HG03135 (cell line): ENCODE data around the gene ATP9A.

ENCODE experiments used
- ATAC-seq: cut with Tn5 transposase; IDR thresholded peaks from one replicate; pipeline ENCODE4 v1.9.1; 2021; ENCODE audit warnings: mild to moderate bottlenecking, moderate library complexity; ENCODE audit not compliant: unreplicated experiment

Gene ATP9A

DNA sequence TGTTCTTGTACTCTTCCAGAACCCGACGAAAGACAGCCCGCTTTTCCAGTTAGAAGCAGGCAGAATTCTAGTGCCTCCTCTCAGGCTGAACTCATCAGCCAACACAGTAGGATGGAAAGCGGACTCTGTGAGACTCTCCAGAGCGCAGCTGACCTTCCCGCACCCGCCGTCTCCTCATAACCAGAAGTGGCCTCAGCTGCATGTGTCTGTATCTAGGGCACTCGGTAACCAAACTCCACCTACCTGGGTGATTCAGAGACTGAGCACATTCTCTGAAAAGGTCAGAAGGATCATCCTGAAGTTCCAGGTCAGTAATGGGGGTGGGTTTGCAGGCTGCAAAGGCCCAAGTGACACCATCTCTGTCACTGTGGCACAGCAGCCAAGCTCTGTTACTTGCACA lies 158.9 kb downstream of the ATP9A start:
- ATAC-seq = no peak

DNA sequence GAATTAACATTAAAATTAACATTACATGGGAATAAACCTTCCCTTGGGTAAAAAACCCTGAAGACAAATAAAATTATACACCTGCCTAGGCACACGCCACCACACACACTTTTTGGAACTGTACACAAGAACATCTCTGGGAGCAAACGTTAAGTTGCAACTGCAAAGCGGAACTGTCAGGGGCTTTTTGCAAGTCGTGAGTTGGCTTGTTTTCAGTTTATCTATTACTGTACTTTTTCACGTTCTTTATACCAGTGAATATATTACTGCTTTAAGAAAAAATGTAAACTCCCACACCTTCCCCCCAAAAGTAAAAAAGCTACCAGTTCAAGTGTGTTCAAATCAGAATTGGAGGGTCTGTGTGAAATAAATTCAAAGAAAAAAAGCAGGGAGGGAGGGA lies 160.1 kb downstream of the ATP9A start:
- no peak for ATAC-seq

DNA sequence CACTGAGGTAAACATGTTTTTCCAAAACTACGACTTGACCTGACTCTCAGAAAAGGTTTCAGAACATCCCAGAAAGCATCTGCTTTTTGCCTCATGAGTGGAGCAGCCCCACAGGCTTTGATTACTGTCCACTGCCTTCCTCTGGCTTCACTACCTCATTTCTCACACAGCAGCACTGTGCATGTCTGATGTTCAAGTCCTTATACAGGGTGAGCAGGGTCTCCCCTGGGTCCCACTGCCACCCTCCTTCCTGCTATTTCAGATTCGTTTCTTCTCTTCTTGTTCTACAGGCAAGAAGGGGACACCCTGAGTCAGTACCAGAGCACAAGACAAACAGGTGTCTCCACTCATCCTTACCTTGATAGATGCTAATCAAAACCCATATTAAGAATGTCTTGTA lies 161.0 kb downstream of the ATP9A start:
- no peak for ATAC-seq

DNA sequence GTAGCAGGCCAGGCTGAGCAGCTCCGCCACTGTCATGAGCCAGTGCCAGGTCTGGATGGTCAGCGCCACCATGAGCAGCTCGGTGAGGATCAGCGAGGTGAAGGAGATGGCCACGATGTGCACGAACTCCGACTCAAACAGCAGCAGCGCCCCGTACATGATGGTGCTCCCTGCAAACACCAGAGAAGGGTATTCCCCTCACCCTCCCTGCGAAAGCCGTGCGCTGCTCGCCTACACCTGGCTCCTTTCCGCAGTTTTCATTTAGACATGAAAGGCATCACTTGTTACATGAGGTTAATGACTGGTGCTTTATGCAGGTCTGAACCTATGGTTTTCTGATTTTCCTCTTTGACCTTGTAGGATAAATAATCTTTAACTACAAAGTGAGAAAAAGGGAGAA lies 163.3 kb downstream of the ATP9A start:
- no peak for ATAC-seq

DNA sequence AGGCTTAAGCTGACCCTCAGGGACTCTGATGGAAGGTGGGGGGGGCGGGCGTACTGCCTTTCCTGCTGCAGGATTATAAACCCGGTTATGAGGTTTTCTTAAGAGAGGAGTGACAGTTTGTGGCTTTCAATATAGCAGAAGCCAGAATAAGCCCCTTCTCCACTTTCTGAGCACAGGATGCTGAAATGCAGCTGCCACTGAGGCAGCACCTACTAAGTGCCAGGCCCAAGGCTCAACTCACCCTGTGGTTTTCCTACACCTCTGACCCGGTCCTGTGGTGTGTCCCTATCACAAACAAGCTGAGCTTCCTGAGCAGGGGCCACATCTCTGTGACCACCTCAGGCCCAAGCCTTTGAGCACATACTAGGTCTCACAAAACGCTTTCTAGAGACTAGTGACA lies 166.1 kb downstream of the ATP9A start:
- no peak for ATAC-seq

DNA sequence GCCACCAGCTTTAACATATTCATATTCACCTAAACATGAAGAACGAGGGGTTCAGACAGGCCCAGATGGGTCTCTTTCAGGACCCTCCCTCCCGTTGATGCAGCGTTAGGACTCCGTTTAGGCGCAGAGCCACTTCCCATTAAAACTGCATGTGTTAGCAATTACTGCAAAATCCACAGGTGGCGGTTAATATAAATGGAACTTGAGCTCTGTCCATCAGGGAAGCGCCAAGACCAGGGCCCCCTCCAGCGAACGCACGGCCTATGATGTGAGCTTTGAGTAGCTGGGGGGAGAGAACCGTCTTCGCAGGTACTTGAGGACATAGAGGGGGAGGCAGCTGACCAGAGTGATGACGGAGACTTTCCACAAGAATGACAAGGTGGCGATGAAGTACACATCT lies 167.2 kb downstream of the ATP9A start:
- no peak for ATAC-seq

DNA sequence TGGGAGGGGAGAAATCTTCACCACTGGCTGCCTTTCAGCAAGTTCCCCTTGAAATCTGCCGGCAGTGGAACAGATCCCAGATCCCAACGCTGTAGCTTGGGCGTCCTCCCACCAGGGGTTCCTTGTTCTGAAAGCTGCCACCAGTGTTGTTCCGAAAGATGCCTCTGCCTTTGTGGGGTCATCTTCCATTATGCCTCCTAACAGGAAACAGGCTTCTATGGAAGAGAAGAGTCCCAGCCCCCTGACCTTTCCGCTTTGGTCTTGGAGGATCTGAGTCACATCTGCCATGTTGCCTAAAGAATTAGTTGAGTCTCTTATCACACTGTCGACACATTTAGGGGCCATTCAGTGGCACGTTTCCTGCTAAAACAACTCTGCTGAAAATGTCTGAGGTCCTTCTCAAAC lies 168.2 kb downstream of the ATP9A start:
- no peak for ATAC-seq

DNA sequence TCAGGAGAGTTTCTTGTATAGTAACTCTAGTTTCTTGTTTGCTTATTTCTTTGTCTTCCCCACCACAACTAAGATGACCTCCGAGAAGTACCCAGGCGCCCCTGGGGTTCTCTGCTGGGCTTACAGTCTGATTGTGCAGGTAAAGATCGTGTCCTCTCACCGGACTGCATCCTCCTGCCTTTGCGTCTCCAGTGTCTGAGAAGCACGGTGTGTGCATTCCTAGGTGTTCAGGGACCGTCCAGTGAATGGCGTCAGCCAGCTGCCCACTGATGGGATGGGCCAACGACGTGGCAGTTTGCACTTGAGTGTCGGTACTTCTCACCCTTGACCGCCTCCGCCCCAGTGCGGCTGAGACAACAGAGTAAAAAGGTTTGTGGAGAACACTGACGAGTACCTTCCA lies 169.6 kb downstream of the ATP9A start:
- ATAC-seq = no peak

DNA sequence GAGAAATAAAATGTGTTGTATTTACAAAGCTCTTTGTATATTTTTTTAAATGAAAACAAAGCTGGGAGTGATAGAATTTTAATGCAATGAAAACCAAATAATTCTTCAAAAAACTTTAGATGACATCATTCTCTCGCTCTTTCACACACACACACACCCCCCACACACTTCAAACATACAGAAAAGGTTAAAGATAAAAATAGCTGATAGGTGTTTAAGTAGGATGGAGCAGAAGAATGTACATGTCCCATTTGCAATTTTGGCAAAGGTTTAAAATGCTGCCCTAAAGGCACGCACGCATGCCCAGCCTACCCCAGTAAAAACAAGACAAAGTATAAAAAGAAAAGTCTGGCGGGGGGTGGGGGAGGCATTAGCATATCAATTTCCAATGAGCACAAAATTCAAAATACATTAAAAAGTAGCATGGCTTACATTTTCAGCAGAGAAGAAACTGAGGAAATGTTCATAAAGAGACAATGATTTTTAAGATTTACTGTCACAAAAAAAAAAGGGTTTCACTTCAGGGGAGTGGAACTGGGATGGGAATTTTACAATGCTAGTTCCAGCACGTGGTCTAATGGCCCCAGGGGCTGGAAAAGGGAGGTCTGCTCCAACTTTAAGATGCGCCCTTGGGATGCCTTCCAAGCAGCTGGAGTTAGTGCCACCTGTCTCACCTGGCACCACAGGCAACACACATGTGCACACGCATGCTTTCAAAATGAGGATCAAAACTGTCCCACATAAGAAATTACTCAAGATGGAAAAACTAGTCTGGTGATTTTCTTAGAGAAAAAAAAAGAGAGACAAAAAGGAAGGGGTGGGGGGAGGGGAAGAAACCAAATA lies 170.6 kb downstream of the ATP9A start:
- ATAC-seq = no peak

DNA sequence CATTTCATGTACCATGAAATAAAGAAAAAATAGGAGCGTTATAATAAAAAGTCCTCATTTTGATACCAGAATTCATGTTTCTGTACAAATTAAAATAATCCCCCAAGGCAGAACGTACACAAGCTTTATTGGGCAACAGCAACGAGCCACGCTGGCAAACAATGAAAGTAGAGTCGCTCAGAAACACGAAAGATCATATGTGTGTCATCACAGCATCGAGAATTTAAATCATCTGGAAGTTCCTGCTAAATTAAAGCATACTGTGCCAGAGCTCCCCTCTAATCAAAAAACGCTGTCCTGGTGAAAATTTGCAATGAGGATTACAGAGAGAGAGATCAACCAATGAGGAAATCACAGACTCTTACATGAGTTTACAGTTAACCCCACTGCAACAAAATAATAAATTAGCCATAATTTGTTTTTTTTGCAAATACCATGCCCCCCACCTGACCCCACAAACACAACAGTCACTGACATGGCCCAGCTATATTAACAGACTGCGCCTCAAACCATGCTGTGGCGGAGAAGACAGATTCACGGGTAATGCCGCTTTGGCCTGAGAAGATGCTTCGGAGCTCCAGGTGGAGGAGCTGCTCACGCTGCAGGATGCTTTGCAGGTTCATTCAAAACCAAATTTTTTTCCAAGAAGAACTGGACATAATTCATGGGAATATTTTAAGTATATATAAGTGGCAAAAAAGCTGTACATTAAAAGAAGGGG lies 171.4 kb downstream of the ATP9A start:
- no peak for ATAC-seq

DNA sequence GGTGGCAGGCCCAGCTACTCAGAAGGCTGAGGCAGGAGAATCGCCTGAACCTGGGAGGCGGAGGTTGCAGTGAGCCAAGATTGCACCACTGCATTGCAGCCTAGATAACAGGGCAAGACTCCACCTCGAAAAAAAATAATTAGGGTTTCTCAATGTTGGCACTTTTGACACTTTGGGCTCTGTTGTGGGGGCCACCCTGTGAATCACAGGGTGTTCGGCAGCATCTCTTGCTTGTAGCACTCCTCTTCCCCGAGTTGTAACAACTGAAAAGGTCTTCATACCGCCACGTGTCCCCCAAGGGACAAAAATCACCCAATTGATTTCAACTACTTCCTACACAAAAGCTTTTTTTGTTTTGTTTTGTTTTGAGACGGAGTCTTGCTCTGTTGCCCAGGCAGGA lies 172.4 kb downstream of the ATP9A start:
- ATAC-seq = no peak

DNA sequence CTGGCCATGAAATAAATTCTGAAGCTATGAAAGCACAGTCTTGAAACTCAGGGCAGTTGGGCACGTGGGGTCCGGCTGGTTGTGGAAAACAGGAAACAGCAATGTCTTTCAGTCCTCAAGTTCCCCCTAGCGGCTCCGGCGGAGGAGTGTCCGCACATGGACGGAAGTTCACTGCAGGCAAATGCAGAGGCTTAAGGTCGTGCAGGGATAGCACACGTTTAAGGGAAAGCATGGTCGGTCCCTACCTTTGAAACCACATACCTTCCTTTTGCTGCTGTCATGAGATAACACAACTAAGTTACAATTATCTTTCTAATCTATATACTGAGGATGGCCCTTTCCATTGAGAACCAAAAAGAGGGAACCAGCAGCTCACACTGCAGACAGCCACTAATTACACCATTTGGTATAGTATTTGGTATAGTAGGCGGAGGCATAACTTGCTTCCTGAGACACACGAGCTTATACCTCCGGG lies 173.1 kb downstream of the ATP9A start:
- ATAC-seq = peak; percentile 91

DNA sequence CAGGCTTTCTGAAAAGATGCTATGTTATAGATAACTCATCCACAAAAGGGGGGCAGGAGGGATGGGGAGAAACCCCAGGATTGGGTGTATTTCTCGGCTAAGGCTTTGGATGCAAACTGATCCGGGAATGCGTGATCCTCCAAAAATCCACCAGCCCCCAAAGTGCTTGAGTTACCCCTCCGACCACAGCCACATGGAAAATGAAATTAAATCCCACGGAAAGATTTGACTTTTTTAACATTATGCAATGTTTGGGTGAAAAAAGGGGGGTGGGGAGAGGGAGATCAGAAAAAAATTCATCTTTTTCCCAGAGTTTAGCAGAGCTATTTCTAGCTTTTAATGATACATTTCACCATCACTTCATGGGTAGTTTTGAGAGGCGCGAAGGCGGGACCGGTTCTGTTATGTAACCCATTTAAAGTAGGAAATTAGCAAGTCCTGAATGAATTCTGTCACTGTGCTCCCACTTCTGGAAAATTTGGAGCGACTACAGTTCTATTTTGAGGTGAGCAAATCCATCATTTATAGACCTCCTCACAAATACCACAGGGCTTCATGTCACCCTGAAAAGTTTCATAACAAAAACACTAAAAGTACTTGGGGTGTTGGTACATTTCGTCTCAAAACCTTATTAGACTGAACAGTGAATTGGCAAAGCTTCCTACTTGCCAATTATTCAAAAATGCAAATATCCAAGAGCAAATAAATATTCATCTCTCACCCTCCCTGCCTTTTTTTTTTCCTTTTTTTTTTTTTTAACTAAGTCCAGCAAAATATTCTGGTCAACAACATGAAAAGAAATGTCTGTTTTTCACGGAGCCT lies 173.7 kb downstream of the ATP9A start:
- ATAC-seq = no peak

DNA sequence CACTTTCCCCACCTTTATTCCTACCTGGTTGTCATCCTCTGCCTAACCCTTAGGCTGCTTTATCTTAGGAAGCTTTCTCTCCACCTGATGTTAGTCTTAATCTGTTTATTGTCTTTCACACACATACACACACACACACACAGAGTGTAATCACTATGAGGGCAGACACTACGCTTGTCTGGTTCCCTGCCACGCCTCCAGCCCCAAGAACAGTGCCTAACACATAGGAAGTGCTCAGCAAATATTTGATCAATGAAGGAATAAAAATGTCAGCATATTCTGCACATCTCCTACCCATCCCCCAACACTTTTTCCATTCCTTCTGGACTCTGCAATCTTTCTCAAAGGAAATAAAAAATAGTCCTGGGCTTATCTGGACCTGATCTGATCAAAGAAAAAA lies 174.6 kb downstream of the ATP9A start:
- no peak for ATAC-seq

DNA sequence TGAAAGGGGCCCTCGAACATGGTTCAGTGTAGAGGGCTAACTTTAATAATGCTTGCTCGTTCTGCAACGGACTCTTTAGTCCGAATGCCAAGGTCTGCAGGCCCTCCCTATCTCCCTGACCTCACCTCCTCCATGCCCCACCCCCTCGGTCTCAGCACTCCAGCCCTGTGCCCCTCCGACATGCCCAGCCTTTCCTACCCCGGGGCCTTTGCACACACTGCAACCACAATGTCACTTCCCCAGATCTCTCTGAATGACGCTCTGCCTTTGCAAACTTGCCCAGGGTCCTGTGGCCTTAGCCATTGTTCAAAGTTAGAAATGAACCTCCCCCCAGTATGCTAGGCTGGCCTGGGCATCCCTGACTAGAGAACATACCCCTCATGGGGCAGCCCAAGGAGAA lies 175.6 kb downstream of the ATP9A start:
- no peak for ATAC-seq

DNA sequence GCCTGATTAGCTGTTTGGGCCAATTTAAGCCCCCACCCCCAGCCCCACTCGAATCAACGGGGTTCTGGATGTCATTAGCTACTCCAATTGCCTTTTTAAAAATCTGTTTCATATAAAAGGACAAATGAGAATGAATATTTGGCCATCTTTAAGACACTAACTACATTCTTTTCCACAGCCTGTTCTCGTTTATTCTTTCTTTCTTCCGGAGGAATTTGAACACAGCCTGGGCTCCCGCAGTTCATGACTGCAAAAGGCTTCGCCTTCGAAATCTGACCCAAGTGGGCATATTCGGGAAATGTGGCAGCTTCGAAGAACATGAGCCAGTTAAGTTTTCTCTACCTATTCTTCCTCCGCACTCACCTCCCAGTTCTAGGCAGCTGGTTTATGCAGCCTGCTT lies 176.3 kb downstream of the ATP9A start:
- ATAC-seq = no peak

DNA sequence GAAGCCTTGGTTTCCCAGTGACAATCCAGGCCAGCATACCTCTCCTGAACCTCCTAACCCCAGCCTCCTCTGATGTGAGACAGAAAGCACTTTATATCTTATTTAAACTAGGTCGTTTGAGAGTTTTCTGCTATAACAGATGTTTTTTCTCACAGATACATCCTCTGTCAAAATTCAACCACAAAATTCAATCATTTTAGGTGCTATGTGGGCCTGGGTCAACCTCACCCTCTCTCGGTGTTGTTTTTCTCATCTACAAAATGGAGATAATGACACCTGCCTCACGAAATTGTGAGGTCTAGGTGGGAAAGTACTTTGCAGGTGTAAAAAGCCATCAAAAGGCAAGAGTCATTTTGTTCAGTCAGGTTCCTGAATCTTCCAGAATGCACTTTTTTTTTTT lies 179.4 kb downstream of the ATP9A start:
- ATAC-seq = no peak

DNA sequence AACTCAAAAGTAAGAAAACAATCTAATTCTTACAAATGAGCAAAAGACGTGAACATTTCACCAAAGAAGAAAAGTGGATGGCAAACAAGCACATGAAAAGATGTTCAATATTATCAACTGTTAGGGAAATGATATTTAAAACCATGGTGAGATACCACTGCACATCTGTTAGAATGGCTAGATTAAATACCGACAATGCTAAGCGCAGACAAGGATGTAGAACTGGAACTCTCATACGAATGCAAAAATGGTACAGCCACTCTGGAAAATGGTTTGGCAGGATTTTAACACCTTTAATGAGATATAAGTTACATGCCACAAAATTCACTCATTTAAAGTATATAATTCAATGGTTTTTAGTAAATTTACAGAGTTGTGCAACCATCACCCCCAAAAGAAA lies 181.0 kb downstream of the ATP9A start:
- ATAC-seq = no peak

DNA sequence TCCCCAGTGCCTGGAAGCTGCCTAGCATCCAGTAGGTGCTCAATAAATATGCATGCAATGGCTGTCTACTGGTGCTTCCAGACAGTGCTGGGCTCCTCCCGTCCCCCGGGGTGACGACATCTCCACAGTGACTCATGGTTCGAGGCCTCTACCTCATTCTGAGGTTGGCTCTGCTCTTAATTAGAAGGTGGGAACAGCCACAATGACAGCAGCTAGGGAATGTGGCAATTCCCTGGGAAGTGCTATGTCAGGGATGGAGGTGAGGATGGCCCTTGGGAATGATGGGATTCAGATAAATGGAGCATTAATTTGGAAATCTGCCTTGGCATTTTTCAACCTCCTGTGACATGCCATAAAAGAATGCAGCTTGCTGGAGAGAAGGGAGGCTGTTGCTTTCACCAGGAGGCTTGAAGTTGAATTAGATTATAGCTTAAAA lies 182.2 kb downstream of the ATP9A start:
- ATAC-seq = no peak

DNA sequence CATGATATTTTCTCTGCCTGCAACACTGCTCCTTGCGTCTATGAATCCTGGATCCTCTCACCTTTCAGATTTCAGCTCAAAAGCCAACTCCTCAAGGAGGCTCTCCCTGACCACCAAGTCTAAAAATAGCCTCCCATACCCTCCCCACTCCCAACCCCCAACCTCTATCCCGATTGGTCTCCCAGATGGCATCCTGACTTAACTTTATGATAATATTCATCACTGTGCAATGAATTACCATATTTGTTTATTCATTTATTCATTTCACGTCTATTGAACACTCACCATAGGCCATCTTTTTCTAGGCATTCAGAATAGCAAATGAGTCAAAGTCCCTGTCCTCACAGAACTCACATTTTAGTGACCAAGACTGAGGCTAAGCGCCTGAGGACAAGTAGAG lies 183.0 kb downstream of the ATP9A start:
- ATAC-seq = no peak

DNA sequence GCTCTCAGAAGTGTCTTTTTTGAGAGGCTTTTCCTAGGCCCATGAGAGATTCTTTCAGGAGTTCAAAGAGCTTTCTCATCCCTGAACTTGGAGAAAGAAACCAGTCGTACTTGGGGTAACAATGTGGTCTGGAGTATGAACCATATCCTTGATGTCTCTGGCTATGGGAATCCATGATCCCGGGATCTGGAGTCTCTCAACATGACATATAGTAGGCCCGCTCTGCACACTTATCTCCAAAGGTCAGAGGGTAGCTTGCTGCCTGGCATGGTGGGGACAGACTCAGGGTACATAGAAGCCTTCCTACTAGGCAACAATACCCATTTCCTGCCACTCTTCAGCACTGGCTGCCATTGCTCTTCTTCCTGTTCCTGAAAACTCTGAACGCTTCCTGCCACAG lies 183.5 kb downstream of the ATP9A start:
- ATAC-seq = no peak
